ENCODE data around the gene GNAT2.
A peak's percentile ranks its signal among the peaks of the same experiment; 100 is the strongest.

Gene GNAT2

DNA sequence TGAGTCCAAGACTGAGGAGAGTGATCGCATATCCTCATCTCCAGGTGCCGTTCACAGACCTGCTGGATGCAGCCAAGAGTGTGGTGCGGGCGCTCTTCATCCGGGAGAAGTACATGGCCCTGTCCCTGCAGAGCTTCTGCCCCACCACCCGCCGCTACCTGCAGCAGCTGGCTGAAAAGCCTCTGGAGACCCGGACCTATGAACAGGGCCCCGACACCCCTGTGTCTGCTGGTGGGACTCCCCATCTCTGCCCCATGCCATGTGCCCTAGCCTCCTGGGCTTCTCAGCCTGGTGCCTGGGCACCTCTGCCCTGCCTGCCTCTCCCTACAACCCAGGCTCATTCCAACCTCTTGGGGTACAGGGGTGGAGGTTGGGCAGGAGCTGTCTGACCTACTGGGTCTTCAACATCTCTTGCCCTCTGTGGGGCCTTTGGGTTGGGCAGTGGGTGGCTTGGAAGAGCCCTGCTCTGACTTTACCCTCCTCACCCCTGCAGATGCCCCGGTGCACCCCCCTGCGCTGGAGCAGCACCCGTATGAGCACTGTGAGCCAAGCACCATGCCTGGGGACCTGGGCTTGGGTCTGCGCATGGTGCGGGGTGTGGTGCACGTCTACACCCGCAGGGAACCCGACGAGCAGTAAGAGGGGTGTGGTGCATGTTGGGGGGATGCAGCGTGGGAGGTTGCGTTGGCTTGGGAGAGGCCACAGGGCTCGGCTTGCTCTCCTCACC is 7.4 kb upstream of the GNAT2 start:
- DNase-seq = no peak

DNA sequence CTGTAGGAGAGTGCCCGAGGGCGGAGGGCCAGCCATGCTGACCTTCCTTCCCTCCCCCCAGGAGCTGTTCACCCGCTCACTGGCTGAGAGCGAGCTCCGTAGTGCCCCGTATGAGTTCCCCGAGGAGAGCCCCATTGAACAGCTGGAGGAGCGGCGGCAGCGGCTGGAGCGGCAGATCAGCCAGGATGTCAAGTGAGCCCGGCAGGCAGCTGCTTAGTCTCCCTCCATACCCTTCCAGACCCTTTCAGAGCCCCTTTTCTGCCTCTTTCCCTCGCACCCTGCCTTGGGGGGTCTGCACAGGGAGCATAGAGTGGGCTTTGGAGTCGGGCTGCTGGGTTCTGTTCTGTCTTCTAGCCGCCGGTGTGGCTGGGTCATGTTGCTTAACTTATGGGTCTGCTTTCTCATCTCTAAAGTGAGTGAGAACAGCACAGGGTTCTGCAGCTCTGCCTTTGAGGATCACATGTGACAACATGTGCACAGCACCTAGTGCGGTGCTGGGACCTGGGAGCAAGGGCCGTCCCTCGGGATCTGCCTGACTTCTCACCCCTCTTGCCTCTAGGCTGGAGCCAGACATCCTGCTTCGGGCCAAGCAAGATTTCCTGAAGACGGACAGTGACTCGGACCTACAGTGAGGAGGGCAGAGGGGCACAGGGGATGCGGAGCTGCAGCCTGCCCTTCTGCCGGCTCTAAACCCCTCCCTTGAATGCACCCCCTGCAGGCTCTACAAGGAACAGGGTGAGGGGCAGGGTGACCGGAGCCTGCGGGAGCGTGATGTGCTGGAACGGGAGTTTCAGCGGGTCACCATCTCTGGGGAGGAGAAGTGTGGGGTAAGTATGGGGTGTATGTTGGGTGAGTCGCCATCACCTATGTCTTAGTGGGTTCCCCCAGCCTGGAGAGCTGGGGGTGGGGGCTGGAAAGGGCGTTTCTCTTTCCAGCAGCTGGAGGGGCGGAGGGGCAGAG is 6.5 kb upstream of the GNAT2 start:
- no peak for DNase-seq

DNA sequence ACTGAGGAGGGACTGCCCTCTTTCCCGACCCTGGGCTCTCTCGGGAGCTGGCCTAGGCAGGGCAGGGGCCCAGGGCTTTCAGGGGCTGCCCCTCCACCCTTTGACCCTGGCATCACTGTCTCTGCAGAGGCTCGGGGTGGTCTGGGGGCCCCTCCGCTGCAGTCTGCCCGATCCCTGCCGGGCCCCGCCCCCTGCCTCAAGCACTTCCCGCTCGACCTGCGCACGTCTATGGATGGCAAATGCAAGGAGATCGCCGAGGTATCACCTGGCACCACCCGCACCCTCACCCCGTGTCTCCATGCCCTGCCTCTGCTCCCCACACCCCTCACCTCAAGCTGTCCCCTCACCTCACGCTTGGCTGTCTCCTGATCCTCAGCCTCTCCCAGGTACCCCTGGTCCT is 5.8 kb upstream of the GNAT2 start:
- DNase-seq = no peak

DNA sequence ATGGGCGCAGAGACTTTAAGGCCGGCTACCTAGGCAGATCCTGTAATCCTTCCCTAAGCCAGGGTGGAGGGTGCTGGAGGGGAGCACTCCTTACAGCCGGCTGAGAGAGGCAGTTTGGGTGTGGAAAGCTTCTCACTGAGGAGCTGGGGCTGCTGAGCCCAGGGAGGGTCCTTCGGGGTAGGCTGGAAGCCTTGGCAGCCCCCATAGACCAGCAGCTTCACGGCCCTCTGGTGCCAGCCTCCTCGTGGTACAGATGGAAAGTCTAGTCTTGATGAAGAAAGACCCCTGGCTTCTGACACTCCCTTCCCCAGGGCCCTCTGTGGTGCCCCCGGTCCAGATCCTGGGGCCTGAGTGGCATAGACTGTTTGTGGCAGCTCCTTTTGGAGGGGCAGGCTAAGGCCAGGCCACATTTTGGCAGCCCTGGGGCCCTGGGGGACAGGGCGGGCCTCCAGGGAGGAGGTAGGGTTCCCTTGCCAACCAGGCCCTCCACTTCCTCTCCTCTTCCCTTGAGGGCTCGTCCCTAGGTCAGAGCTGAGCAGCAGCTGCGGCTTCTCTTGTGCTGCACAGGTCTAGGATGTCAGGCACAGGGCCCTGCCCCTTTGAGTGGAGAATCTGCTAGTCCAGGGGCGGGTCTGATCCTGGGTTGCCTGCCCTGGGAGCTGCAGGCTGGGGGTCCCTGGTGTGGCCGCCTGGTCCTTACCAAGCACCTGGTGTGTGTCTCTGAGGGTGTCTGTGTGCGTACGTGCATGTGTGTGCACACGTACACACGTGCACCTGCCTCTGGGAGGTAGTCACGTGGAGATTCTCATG is 5.0 kb upstream of the GNAT2 start:
- DNase-seq = no peak

DNA sequence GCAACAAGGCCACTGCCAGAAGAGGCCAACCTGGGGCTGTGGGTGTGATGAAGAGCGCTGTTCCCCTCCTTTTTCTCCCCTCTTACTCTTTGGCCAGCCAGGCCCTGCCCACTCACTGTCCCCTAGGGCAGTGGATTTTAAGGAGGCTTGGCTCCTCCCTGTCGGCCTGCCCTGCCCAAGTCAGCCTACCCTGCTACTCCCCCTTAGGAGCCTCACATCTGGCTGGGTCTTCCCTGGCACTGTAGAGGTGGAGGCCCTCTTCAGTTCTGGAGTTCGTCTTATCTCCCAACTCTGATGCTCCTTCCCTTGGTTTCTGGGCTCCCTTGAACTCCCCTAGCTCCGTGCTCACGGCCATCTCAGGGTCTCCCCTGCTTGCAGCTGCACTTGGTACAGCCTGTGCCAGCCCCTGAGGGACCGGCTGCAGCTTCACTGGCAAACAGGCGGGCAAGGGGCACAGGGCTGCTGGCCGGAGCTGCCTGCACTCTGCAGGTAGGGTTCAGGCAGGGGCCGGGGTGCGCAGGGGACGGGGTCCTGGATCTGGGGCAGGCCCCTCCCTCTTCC is 4.3 kb upstream of the GNAT2 start:
- peak; percentile 37 for DNase-seq

DNA sequence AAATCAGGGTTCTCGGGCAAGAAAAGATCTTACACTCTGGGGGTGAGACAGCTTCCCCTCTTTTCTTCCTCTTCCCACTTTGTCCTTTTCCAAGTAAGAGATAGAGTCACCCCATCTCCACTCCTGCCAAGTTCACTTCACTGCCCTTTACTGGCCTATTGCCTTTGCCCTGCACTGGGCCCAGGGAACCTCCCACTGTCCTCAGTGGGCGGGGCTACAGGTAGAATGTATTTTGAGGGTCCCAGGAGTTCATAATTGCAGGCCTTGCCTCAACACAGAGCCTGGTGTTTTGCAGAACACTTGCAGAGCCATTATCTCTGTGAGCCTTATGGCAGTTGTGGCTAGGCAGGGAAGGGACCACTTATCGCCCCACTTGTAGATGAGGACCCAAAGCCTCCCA is 3.5 kb upstream of the GNAT2 start:
- DNase-seq = no peak

DNA sequence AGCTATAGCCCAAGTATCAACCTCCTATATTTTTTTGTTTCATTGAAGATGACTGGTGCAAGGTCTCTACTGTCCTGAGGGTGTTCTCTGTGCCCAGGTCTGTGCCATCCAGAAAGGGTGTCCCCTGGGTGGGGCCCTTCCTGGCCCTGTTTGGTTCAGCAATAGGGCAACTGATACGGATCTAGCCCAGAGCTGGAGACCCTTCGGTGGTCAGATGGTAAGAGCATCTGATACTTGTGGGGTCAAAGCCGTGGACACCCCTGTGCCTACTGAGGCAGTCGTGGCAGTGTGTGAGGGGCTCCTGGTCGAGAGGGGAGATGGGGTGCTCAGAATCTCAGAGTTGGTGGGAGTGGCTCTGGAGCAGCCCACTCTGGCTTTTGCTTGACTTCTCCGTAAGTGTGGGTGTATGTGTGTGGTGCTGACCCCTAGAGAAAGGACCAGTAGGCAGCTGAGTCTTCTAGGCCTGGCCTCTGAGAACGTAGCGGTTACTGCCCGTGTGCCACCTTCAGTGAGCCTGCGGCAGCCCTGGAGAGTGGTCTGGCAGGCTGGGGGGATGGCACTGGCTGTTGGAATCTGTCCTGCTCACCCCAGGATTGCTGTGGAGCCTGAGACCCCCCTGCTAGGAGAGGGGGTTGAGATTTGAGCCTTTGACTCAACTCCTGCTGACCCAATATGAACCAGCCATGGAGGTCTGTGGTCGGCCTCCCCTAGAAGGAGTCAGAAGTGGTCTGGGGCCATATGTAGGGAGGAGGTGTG is 2.9 kb upstream of the GNAT2 start:
- DNase-seq = no peak

DNA sequence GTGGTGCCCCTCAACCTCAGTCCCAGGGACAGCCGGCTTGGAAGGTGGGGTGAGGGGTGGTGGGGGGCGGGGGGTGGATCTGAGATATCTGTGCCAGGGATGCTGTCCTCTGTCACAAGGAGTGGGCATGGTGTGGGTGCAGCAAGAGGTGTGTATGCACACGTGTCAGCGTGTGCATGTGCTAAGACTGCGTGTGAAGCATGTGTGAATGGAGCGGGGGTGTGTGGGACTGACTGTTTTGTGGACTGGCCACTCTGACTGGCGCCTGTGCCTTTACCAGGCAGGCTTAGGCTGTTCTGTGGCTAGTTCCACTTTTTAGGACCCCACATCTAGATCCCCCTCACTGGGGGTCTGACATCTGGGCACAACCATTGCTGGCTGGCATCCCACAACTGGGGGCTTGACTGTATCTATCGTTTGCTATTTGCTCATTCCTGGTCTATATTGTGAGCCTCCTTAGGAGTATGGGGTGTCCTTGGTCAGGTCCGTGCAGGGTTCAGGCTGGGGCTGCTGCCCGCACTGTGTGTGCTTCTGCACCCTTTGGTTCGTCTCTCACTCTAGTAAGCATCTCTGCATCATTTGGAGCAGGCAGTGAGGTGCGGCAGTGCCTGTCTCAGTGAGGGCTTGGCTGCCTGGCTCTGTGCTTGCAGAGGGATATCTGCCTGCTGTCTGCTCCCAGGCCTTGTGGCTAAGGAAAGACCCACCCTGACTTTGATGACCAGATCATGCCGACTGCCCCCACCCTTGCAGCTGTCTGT is 2.1 kb upstream of the GNAT2 start:
- DNase-seq = no peak

DNA sequence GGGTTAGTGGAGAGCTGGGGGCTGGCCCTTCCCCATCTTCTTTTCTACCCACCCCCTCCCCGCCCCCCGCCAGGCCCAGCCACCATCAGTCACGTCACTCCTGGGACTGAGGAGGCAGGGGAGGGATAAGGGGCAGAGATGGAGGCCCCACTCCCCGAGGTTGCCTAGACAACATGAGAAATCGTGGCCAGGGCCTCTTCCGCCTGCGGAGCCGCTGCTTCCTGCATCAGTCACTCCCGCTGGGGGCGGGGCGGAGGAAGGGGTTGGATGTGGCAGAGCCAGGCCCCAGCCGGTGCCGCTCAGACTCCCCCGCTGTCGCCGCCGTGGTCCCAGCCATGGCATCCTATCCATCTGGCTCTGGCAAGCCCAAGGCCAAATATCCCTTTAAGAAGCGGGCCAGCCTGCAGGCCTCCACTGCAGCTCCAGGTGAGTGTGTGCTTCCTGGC is 1.4 kb upstream of the GNAT2 start:
- peak; percentile 80 for DNase-seq

DNA sequence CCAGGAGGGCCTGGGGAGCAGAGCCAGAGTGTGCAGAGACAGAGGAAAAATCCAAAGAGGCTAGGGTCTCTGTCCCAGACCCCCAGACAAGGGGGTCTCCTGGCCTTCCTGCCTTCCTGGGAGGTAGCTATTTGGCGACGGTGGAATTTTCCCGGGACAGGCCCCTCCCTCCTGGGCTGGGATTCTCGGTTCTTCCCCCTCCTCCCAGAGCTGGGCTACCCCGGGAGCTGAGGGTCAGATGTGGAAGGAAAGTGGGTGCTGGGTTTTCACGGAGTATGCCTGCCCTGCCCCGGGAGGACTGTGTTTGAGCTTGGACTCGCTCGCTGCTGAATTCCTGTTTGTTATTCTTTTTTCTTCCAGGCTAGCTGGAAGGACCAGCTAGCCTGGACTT is 980 bp upstream of the GNAT2 start:
- DNase-seq = no peak

DNA sequence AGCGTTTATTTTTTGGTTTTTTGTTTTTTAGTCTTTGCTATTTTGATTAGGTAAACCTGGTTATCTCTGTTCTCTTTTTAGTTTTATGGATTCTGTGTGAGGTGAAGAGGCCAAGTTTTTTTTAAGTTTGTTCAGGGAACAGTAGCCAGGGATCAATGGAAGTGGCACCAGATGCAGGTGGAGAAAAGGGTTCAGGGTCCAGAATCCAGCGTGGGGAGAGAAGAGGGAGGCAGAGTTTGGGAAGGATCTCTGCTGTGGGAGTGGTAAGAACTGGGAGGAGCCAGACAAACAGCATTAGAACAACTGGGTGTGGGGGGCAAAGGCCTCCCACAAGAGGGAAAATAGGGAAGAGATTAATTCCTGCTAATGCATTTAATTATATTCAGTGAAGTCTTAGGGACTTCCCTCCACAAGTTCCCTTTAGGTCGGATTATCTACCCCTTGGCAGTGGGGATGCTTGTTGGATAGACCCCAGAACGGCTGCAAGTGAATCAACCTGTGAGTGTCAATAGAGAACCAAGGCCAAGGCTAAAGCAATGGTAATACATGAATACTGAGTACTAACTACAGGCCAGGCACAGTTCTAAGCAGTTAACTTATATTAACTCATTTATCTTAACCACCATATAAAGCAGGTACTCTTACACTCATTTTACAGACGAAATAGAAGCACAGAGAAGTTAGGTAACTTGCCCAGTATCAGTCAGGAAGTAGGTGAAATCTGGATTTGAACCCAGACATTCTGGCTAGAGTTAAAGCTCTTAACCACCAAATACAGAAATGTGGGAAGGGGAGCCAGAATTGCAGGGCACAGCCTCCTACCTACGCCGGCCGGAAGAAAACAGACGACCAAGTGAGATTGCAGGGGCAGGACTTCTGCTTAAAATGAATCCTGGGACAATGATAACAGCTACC is 498 bp downstream of the GNAT2 start:
- DNase-seq = no peak

DNA sequence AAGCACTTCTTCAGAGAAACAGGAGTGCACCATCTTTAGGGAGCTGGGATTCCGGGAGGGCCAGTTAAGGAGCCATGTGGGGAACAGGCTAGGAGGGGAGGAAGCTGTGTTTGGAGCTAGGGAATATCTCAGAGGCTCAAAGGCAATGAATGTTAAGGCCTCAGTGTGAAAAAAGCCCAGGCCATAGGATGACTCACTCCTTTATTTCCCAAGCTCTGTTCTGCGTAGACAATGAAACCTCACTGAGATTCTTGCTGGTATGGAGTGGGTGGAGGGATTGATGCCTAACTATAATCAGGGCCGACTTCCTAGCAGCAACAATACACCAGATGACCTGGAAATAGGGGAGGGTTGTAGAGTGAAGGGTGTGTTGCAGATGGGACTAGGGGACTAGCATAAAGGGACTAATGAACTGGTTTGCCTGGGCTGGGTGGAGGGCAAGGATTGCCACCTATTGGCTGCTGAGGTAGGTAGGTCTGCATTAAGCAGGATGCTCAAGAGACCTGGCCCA is 2.1 kb downstream of the GNAT2 start:
- DNase-seq = no peak

DNA sequence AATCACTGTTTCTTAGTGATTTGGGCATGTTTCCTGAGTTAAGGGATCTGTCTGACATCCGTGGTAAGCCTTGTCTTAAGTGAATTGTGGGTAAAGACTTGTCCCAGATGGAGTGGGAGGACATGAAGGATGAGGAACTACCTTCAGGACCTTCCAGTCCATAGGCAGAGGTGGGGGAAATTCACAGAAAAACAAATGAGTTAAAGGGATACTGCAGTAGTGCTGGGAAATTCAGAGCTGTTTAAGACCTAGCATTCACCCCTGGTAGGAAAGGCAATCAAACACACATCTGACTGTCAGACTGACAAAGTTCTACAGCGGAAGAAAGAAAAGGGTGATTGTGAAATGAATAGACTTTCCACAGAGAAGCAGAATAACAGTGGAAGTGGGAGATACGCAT is 3.0 kb downstream of the GNAT2 start:
- no peak for DNase-seq

DNA sequence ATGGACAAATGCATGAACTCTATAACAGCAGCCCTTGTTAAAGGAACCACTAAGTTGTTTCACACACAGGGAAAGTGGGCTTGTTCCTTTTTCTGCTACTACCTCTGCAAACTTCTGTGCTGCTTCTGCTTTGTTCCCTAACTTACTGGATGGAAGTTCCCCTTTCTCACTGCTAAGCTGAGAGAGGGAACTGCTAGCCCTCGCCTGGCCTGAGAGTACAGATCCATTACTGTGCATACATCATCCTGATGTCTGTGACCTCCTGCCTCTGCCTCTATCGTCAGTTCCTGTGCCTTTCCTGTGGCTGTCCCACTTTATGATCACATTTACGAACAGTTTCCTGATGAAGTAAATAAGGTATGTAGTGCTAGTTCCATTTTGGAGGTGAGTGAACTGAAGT is 3.5 kb downstream of the GNAT2 start:
- peak; percentile 32 for DNase-seq

DNA sequence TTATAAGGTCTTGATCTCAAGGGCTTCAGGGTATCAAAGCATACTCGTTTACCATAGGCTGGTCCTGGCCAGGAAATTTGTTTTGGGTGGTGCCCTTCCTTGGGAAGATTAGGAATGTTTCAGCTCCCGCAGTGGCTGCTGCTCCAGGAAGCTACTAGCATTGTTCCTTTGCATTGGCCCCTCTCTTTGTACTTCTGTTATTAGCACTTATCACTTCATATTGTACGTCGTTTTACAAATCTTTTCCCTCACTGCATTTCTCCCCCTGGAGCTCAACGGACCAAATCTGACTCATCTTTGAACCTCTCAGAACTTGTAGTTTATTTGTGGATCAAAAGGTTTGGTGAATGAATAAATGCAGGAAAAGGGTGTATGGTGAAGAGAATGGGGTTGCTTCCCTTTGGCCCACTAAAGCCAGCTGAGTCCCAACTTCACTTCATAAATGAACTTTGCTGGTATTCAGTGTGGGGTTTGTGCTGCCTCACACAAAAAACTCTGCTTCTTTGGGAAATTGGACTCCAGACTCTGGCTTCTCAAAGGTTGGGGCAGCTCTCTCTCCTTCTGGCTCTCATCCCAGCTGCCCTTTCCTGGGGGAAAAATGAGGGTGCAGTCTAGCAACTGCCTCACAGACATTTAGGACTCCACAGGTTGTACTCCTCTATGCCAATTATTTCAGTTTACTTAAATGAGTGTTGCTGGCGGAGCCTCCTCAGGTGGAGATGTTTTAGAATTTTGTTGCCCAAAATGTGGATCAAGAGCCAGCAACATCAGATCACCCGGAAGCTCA is 5.9 kb downstream of the GNAT2 start:
- DNase-seq = no peak

DNA sequence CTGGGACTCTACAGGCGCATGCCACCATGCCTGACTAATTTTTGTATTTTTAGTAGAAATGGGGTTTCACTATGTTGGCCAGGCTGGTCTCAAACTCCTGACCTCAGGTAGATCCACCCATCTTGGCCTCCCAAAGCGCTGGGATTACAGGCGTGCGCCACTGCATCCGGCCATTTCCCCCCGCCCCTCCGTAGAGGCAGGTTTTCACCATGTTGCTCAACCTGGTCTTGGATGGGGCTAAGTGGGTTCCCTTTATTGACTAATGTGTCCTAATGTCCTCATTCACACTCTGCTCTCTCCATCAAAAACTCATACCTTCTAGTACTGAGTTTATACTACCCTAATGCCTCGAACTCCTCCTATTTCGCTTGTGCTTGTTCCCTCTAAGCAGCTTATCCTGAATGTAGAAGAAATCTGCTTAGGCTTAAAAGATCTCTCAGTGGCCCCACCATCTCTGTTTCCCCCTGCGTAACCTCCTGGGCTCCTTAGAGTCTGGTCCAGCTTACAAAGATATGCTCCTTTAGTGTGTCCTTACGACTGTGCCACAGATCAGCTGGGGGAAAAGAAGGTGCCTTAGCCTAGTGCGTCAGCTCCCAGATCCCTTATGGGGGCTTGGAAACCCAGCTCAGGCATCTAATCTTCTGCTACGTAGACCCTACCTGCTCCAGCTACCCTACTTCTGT is 8.0 kb downstream of the GNAT2 start:
- DNase-seq = no peak

DNA sequence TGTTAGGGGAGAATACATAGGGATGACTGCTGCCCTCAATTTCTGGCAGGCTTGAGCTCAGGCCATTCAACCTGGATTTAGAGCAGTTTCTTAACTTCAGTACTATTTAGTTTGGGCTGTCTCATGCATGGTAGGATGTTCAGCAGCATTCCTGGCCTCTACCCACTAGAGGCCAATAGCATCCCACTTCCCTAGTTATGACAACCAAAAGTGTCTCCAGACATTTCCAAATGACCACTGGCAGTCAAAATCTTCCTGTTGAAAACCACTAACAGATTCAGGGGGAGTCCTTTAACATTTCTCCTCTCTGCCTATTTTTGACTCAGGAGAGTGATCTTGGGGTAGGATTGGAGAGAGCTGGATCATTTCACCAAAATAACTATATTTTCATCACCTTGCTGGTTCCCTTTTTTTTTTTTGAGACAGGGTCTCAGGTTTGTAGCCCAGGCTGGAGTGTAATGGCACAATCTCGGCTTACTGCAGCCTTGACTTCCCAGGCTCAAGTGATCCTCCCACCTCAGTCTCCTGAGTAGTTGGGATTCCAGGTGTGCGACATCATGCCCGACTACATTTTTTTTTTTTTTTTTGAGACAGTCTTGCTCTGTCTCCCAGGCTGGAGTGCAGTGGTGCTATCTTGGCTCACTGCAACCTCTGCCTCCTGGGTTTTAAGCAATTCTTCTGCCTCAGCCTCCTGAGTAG is 8.7 kb downstream of the GNAT2 start:
- DNase-seq = no peak

DNA sequence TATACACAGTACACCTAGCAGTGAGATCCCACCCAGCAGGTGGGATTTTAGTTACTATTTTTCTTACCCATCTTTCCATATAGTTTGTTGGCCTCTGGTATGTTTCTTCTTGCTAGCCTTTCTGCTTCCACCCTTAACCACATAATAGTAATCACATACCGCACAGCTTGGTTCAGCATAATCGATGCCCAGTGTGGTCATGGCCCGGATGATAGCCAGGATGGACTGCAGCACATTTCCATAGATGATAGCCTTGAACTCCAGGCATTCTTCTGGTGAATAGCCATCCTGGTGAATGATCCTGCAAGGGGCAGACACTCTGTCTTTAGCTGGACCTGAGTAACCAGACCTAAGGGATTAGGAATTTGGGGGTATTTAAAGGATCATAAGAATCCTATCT is 9.5 kb downstream of the GNAT2 start:
- DNase-seq = no peak

Measured in midbrain (tissue), 1 donor.